K562 (cell line): ENCODE measurements around the gene ANXA9. TPM values are rescaled to one million over a fixed set of nuclear protein-coding genes. Genes with fewer than 3 reads are reported as not detected.

Source experiments
- BRCA1 ChIP-seq, 2 experiments: fragments of 450-650 bp in 1 of 2; sonication (generic) in 1 of 2; formaldehyde crosslinking in 1 of 2; IDR thresholded peaks; 2 replicates each; pipeline versions ENCODE4 v1.5.0 to v1.6.1; 2017 to 2020; ENCODE audit warnings: mild to moderate bottlenecking in 1 of 2, missing genetic modification reagents in 1 of 2
- CHD4 ChIP-seq: fragments of 200-600 bp; sonication (generic); IDR thresholded peaks from 3 replicates; pipeline ENCODE4 v1.6.1; 2012; ENCODE audit warnings: low read depth, mild to moderate bottlenecking, mixed read lengths, low read length, inconsistent platforms; ENCODE audit not compliant: insufficient read depth, insufficient replicate concordance, poor library complexity, severe bottlenecking
- CXXC5 ChIP-seq: fragments of 250-450 bp; sonication (Bioruptor Pico); IDR thresholded peaks from 2 replicates; pipeline ENCODE4 v1.8.0; 2022; ENCODE audit warnings: inconsistent platforms, mild to moderate bottlenecking, moderate library complexity
- FOXK2 ChIP-seq, 2 experiments: fragments of 450-650 bp; IDR thresholded peaks in 1 of 2; conservative IDR thresholded peaks in 1 of 2; 2 replicates each; pipeline ENCODE4 v1.6.1; 2016; ENCODE audit warnings: low read depth in 2 of 2, mild to moderate bottlenecking in 1 of 2
- HMGN3 ChIP-seq: IDR thresholded peaks from 2 replicates; pipeline ENCODE4 v1.6.1; 2011; ENCODE audit warnings: borderline replicate concordance, low read depth, mild to moderate bottlenecking, mixed read lengths, low read length; ENCODE audit not compliant: insufficient read length; ENCODE audit errors: extremely low read depth
- MAX ChIP-seq: sonication (generic); formaldehyde crosslinking; IDR thresholded peaks from 2 replicates; pipeline ENCODE4 v1.9.0; 2022; ENCODE audit warnings: mild to moderate bottlenecking, missing genetic modification reagents
- NFYB ChIP-seq: IDR thresholded peaks from 2 replicates; pipeline ENCODE4 v1.6.1; 2011; ENCODE audit warnings: mild to moderate bottlenecking, moderate library complexity; ENCODE audit not compliant: insufficient read length; ENCODE audit errors: extremely low read depth
- NRF1 ChIP-seq, 2 experiments: fragments of 450-650 bp; IDR thresholded peaks in 1 of 2; conservative IDR thresholded peaks in 1 of 2; 2 replicates each; pipeline ENCODE4 v1.6.1; 2014; ENCODE audit warnings: mild to moderate bottlenecking in 2 of 2
- NUFIP1 ChIP-seq: fragments of 450-650 bp; IDR thresholded peaks from 2 replicates; pipeline ENCODE4 v1.6.1; 2018; ENCODE audit not compliant: partially characterized antibody
- POLR2G ChIP-seq: fragments of 200-400 bp; formaldehyde crosslinking; IDR thresholded peaks from 2 replicates; pipeline ENCODE4 v1.6.1; 2017; ENCODE audit warnings: low read depth, mild to moderate bottlenecking, antibody characterized with exemption, low read length, moderate library complexity
- SAFB ChIP-seq: fragments of 200-400 bp; formaldehyde crosslinking; IDR thresholded peaks from 2 replicates; pipeline ENCODE4 v1.6.1; 2017; ENCODE audit warnings: low read depth, low read length, borderline replicate concordance
- SUPT5H ChIP-seq: fragments of 450-650 bp; IDR thresholded peaks from 2 replicates; pipeline ENCODE4 v1.6.1; 2016
- TBP ChIP-seq: optimal IDR thresholded peaks from 2 replicates; pipeline ENCODE3; 2011; ENCODE audit warnings: low read depth, low read length, improper control_type of control experiment
- ZBTB1 ChIP-seq: sonication (generic); formaldehyde crosslinking; IDR thresholded peaks from 2 replicates; pipeline ENCODE4 v1.8.1; 2023; ENCODE audit warnings: missing genetic modification reagents, low read depth, mild to moderate bottlenecking, borderline replicate concordance
- ZBTB7A ChIP-seq: IDR thresholded peaks from 2 replicates; pipeline ENCODE4 v1.6.1; 2011; ENCODE audit warnings: low read depth, mild to moderate bottlenecking, low read length, moderate library complexity, borderline replicate concordance; ENCODE audit not compliant: control insufficient read depth
- ZFX ChIP-seq: sonication (generic); formaldehyde crosslinking; IDR thresholded peaks from 2 replicates; pipeline ENCODE4 v1.8.0; 2022; ENCODE audit warnings: mild to moderate bottlenecking, missing genetic modification reagents, moderate library complexity
- ZKSCAN8 ChIP-seq: fragments of 200-800 bp; sonication (Bioruptor generic); IDR thresholded peaks from 2 replicates; pipeline ENCODE4 v1.6.1; 2016; ENCODE audit warnings: missing genetic modification characterization, missing compliant biosample characterization
- ZNF561 ChIP-seq: fragments of 450-650 bp; formaldehyde crosslinking; conservative IDR thresholded peaks from 2 replicates; pipeline ENCODE4 v1.4.0; 2020; ENCODE audit warnings: mild to moderate bottlenecking, moderate library complexity
- ZNF57 ChIP-seq: fragments of 450-650 bp; formaldehyde crosslinking; IDR thresholded peaks from 2 replicates; pipeline ENCODE4 v1.4.0; 2020; ENCODE audit warnings: mild to moderate bottlenecking, moderate library complexity
- ZNF639 ChIP-seq, 2 experiments: fragments of 200-800 bp in 1 of 2; sonication (Bioruptor generic) in 1 of 2; sonication (generic) in 1 of 2; formaldehyde crosslinking in 1 of 2; IDR thresholded peaks in 1 of 2; conservative IDR thresholded peaks in 1 of 2; 2 replicates each; pipeline versions ENCODE4 v1.5.0 to v1.6.1; 2016 to 2020; ENCODE audit warnings: missing compliant biosample characterization in 1 of 2, missing genetic modification characterization in 1 of 2, missing genetic modification reagents in 1 of 2
- polyA plus RNA-seq, 8 experiments: library from polyadenylated mRNA; depleted of rRNA in 4 of 8; stranded (reverse) in 5 of 8; unstranded in 3 of 8; fragments of >200 nt; fragmentation: Nextera tagmentation in 2 of 8; fragmentation: Illumina TruSeq in 1 of 8; extraction: Ambion mirVana in 2 of 8; extraction: Trizol in 1 of 8; gene quantifications; 2 replicates each; pipeline versions ENCODE4 v1.2.1 to v1.2.3, GENCODE V29; 2011 to 2014; ENCODE audit warnings: inconsistent platforms in 1 of 8, missing spikeins in 1 of 8
- total RNA-seq, 7 experiments: library from RNA; depleted of rRNA in 6 of 7; stranded (reverse); fragments of >200 nt in 6 of 7; fragmentation: Illumina TruSeq in 2 of 7; extraction: Trizol in 2 of 7; gene quantifications; 2 replicates each; pipeline versions ENCODE4 v1.2.1 to v1.2.3, GENCODE V29; 2011 to 2021; ENCODE audit warnings: low replicate concordance in 1 of 7
- TF ChIP-seq, protein P1 (sequence below): sonication (generic); formaldehyde crosslinking; IDR thresholded peaks from 2 replicates; pipeline ENCODE4 v1.8.1; 2023; ENCODE audit warnings: mild to moderate bottlenecking, missing genetic modification reagents

The ANXA9 gene
- total and polyA plus RNA-seq, 9 of the 15 experiments (the other 6 are each of a cell fraction or from before 2014, with no cell fraction given) = 0.24 to 1.6 (median 0.57) TPM

- peak in 1 of 2 experiments; percentile 68; a peak in 2 of 4 replicates for TF ChIP-seq ZNF639 (CRISPR knock-in tag; conservative IDR thresholded peaks at IDR 0.05 in 1 of 2, IDR thresholded peaks at IDR 0.05 in 1 of 2)
- peak; percentile 91 for TF ChIP-seq ZBTB1 (CRISPR knock-in tag)
- TF ChIP-seq NFYB = no peak
- TF ChIP-seq TBP = peak; percentile 40
- 0 out of 2 replicates have a peak, but pooled peaks have one; percentile 37 for TF ChIP-seq SAFB
- TF ChIP-seq BRCA1 (IDR thresholded peaks at IDR 0.05) = no peak
- TF ChIP-seq BRCA1 (CRISPR knock-in tag; IDR thresholded peaks at IDR 0.05) = no peak
- peak; percentile 30 to 38; a peak in 2 of 4 replicates for TF ChIP-seq NRF1 (conservative IDR thresholded peaks at IDR 0.05 in 1 of 2, IDR thresholded peaks at IDR 0.05 in 1 of 2)
- no peak for TF ChIP-seq MAX (CRISPR knock-in tag)
- peak; percentile 39 for TF ChIP-seq HMGN3
- TF ChIP-seq ZNF57 (CRISPR knock-in tag) = no peak
- no peak for TF ChIP-seq ZNF561 (CRISPR knock-in tag)
- TF ChIP-seq POLR2G = peak; percentile 83
- peak; percentile 42; the same call in 1 of the 2 replicates for TF ChIP-seq SUPT5H
- TF ChIP-seq, protein P1, sequence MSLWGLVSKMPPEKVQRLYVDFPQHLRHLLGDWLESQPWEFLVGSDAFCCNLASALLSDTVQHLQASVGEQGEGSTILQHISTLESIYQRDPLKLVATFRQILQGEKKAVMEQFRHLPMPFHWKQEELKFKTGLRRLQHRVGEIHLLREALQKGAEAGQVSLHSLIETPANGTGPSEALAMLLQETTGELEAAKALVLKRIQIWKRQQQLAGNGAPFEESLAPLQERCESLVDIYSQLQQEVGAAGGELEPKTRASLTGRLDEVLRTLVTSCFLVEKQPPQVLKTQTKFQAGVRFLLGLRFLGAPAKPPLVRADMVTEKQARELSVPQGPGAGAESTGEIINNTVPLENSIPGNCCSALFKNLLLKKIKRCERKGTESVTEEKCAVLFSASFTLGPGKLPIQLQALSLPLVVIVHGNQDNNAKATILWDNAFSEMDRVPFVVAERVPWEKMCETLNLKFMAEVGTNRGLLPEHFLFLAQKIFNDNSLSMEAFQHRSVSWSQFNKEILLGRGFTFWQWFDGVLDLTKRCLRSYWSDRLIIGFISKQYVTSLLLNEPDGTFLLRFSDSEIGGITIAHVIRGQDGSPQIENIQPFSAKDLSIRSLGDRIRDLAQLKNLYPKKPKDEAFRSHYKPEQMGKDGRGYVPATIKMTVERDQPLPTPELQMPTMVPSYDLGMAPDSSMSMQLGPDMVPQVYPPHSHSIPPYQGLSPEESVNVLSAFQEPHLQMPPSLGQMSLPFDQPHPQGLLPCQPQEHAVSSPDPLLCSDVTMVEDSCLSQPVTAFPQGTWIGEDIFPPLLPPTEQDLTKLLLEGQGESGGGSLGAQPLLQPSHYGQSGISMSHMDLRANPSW (CRISPR knock-in tag) = no peak
- TF ChIP-seq CHD4 = peak; percentile 59
- peak; percentile 86; the same call in 1 of the 2 replicates for TF ChIP-seq ZBTB7A
- TF ChIP-seq CXXC5 (CRISPR knock-in tag) = peak; percentile 55
- TF ChIP-seq NUFIP1 = no peak
- no peak for TF ChIP-seq FOXK2 (conservative IDR thresholded peaks at IDR 0.05 in 1 of 2, IDR thresholded peaks at IDR 0.05 in 1 of 2; ENCODE audit: low read depth in 2 of 2)
- peak; percentile 66 for TF ChIP-seq ZFX (CRISPR knock-in tag)
- TF ChIP-seq ZKSCAN8 (CRISPR knock-in tag) = no peak
These were observed 7.3 kb upstream of the ANXA9 start, which contains the start of gene CERS2 (continued) for GRCh38 chr1:150974580-150975478.
